Pancreas (tissue), 10 donors: Measurements from ENCODE around the gene C4BPB. TPM values are rescaled to one million over a fixed set of nuclear protein-coding genes. Genes with fewer than 3 reads are reported as not detected.

Source experiments
- ATAC-seq, 4 donors: fragments of 200-7000 bp; cut with Tn5 transposase; one replicate each; pipeline versions ENCODE4 v1.8.0 to v1.9.1; 2020; ENCODE audit warnings: mild to moderate bottlenecking in 4 of 4, moderate library complexity in 4 of 4
- DNase-seq, 6 donors: peaks; one replicate each; pipeline ENCODE4 v3.0.0-alpha.2; 2020
- FAIRE-seq: peaks from 2 replicates; lab custom pipeline; 2012; peaks lifted over from hg19 to GRCh38; lab: Jason Lieb, UNC
- H3K27ac ChIP-seq, 4 donors: fragments of 200-600 bp; sonication (generic); 1 replicate in 3 of 4; 2 replicates in 1 of 4; pipeline versions ENCODE4 v1.5.0 to v1.8.0; 2020
- H3K27me3 ChIP-seq, 4 donors: fragments of 200-600 bp; one replicate each; pipeline ENCODE4 v1.8.0; 2021
- H3K36me3 ChIP-seq, 3 donors: fragments of 200-600 bp; sonication (generic) in 1 of 3; one replicate each; pipeline versions ENCODE4 v1.5.0 to v1.8.0; 2020 to 2021
- H3K4me1 ChIP-seq, 3 donors: fragments of 200-600 bp; one replicate each; pipeline ENCODE4 v1.8.0; 2021
- H3K4me3 ChIP-seq, 4 donors: fragments of 200-600 bp; sonication (generic) in 2 of 4; one replicate each; pipeline versions ENCODE4 v1.5.0 to v1.8.0; 2020 to 2021
- H3K9me3 ChIP-seq, 4 donors: fragments of 200-600 bp; one replicate each; pipeline ENCODE4 v1.8.0; 2021
- WGBS, 2 donors: extraction: QIAGEN DNeasy Blood & Tissue Kit; methylation state at CpG; one replicate each; pipeline ENCODE4 v1.1.7; 2013; 5-methylcytosine and 5-hydroxymethylcytosine counted together
- intact Hi-C, 3 donors: fragments of 100-400 bp; cut with DNase I; formaldehyde crosslinking; loops; one replicate each; pipeline versions ENCODE4 v1.11.1 to v1.14.2; 2022
- polyA plus RNA-seq, 2 donors: library from polyadenylated mRNA; stranded (reverse); fragments of 200-250 nt; gene quantifications; one replicate each; pipeline ENCODE4 v1.2.3, GENCODE V29; 2013
- total RNA-seq, 6 donors: library from RNA; stranded (reverse); fragmentation: NEBNext Ultra II Directional in 4 of 6; extraction: Animal tissue kit (Norgen Biotek cat#: 25700) in 4 of 6; gene quantifications; one replicate each; pipeline versions ENCODE4 v1.2.1 to v1.2.4, GENCODE V29; 2021 to 2023
- TF ChIP-seq, protein P1 (sequence below), 4 donors: fragments of 200-600 bp; sonication (generic) in 3 of 4; IDR thresholded peaks; one replicate each; pipeline versions ENCODE4 v1.5.0 to v1.8.0; 2021; ENCODE audit warnings: antibody characterized with exemption in 4 of 4
- donor health status: healthy with polysubstance abuse.
- donor health status: DM: no; HTN: no; CAD: no; lungs with moderate emphysema.
- donor health status: DM: no; HTN: no; CAD: no.
- donor health status: control.
- donor health status: control.
- donor health status: Bipolar disorder and iron deficiency.
- donor health status: DM: yes; HTN: yes; CAD: no.
- donor health status: DM: no; HTN: no; CAD: no.
- donor health status: DM: no; HTN: no; CAD: no.
- donor health status: DM: yes; HTN: yes; CAD: no.

The C4BPB gene
- total and polyA plus RNA-seq, 8 donors: 1.6 to 34.1 (median 4.2) TPM

DNA sequence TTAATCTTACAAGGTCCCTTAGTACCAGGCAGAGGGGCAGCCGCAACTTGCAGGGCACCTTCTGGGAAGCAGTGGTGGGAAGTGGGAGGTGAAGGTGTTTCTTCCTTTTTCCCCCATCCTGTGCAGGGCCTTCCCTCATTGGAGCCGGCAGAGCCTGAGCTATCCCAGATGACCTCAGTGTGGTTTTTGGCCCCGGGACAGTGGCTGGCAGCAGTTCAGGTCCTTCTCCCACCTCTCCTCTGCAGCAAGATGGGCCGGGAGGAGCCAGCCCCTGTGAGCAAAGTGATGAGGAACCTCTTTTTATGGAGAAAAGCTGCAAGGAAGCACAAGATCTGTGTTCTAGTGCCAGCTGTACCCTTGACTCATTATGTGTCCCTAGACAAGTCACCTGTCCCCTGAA, 28.8 kb upstream of the C4BPB start:
- DNase-seq: no peak
- H3K4me3 ChIP-seq: no peak overlapping the region
- no peak overlapping the region for H3K27ac ChIP-seq
- peaks cover 0 to 8% (median 3%) of the 10 kb centered on the region in 3 donors for H3K36me3 ChIP-seq
- no peak for ATAC-seq
- FAIRE-seq: no peak
- intact Hi-C loops: no loop called here
- no peaks in the 10 kb centered on the region for H3K9me3 ChIP-seq
- no peaks in the 10 kb centered on the region for H3K27me3 ChIP-seq
- TF ChIP-seq, protein P1, sequence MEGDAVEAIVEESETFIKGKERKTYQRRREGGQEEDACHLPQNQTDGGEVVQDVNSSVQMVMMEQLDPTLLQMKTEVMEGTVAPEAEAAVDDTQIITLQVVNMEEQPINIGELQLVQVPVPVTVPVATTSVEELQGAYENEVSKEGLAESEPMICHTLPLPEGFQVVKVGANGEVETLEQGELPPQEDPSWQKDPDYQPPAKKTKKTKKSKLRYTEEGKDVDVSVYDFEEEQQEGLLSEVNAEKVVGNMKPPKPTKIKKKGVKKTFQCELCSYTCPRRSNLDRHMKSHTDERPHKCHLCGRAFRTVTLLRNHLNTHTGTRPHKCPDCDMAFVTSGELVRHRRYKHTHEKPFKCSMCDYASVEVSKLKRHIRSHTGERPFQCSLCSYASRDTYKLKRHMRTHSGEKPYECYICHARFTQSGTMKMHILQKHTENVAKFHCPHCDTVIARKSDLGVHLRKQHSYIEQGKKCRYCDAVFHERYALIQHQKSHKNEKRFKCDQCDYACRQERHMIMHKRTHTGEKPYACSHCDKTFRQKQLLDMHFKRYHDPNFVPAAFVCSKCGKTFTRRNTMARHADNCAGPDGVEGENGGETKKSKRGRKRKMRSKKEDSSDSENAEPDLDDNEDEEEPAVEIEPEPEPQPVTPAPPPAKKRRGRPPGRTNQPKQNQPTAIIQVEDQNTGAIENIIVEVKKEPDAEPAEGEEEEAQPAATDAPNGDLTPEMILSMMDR (IDR thresholded peaks at IDR 0.05): no peak
- peaks cover 0 to 4% (median 0%) of the 10 kb centered on the region in 3 donors for H3K4me1 ChIP-seq
- WGBS, 2 donors: 67 to 75% methylated on average over 4 of the region's 4 CpGs

DNA sequence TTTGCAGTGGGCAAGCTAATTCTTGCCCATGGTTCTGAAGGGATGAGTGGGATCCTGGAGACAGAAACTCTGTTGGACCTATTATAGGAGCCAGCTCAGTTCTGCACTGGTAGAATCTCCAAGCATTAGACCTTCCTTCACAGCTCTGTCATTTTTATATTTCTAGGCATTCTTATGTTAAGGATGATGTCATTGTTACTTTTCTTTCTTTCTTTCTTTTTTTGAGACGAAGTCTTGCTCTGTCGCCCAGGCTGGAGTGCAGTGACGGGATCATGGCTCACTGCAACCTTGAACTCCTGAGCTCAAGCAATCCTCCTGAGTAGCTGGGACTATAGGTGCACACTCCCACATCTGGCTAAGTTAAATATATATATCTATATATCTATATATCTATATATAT, 28.1 kb upstream of the C4BPB start:
- Histone ChIP-seq H3K27ac (no peak overlapping the region), H3K4me3 (no peak overlapping the region), H3K4me1 (peaks cover 0 to 4% (median 0%) of the 10 kb centered on the region in 3 donors), H3K36me3 (peaks cover 0 to 8% (median 3%) of the 10 kb centered on the region in 3 donors), H3K27me3 (no peaks in the 10 kb centered on the region), H3K9me3 (no peaks in the 10 kb centered on the region)
- FAIRE-seq: no peak
- intact Hi-C loops: no loop called here
- WGBS, 2 donors: 71 to 84% methylated on average over 3 of the region's 3 CpGs
- TF ChIP-seq, protein P1 (IDR thresholded peaks at IDR 0.05): no peak
- ATAC-seq: no peak
- DNase-seq: no peak

DNA sequence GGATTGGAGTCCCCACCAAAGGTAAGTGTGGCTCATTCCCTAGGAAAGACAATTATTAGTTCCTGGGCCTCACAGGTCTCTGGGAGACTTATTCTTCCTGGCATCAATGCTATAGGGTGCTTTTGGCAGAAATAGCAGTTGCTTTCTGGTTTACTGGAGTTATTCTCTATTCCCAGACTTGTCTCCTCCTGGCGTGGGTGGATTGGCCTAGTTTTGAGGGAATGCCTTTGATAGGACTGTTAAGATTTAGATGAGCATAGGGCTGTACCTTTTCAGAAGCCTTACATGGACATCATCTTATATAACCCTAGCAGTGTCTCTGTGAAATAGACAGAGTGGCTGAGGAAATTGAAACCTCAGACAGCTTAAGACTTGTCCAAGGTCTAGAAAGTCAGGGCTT, 26.6 kb upstream of the C4BPB start:
- FAIRE-seq: no peak

DNA sequence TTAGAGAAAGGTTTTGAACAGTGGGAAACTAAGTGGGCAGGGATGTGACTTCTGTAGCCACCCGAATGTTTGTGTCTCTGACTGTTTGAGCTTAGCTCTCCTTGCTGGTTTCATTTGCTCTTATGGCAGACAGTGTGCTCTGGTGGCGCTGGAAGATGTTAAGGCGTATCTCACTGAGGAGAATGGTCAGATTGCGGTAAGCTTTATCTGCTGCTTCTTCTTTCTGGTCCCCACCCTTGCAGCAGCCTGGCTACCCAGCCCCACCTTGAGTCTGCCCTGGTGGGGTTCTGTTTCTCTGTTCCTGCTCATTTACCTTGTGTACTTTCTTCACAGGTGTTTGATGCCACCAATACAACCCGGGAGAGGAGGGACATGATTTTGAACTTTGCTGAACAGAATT, 25.6 kb upstream of the C4BPB start:
- FAIRE-seq: no peak
- no peak for ATAC-seq
- WGBS, 2 donors: 89 to 97% methylated on average over 5 of the region's 5 CpGs
- no peaks in the 10 kb centered on the region for H3K9me3 ChIP-seq
- H3K36me3 ChIP-seq: peaks cover 0 to 13% (median 3%) of the 10 kb centered on the region in 3 donors
- H3K27ac ChIP-seq: no peak overlapping the region
- no peaks in the 10 kb centered on the region for H3K27me3 ChIP-seq
- H3K4me3 ChIP-seq: no peak overlapping the region
- TF ChIP-seq, protein P1 (IDR thresholded peaks at IDR 0.05): no peak
- DNase-seq: no peak
- H3K4me1 ChIP-seq: no peaks in the 10 kb centered on the region
- intact Hi-C loops: no loop called here

More for the DNA sequence above, 26.6 kb upstream of the C4BPB start:
- H3K27ac ChIP-seq: no peak overlapping the region
- no peak for DNase-seq
- ATAC-seq: no peak
- H3K9me3 ChIP-seq: no peaks in the 10 kb centered on the region
- H3K27me3 ChIP-seq: no peaks in the 10 kb centered on the region
- H3K4me1 ChIP-seq: no peaks in the 10 kb centered on the region
- no peak overlapping the region for H3K4me3 ChIP-seq
- intact Hi-C loops: no loop called here
- TF ChIP-seq, protein P1 (IDR thresholded peaks at IDR 0.05): no peak
- H3K36me3 ChIP-seq: peaks cover 0 to 13% (median 3%) of the 10 kb centered on the region in 3 donors
- 85 to 97% methylated on average over 1 of the region's 1 CpG for WGBS, 2 donors

DNA sequence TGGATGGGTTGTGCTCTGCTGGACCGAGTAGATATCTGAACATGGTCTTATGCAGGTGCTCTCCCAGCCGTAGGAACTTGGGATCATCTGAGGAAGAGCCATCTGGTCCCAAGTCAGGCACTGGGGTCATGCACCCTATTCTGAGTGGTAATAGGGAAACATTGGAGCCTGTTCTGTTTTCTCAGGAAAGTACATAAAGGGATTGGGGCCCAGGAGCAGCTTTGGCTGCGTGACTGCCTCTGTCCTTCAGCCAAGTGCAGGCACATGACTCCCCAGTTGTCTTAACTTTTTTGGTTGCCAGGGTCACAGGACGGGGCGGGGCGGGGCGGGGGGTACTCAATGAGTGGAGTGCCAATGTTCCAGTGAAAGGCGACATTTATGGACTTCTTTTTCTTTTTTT, 24.1 kb upstream of the C4BPB start:
- peak; percentile 38 to 72 (median 54) for ATAC-seq
- H3K36me3 ChIP-seq: peaks cover 0 to 13% (median 6%) of the 10 kb centered on the region in 3 donors
- no peak for FAIRE-seq
- no peaks in the 10 kb centered on the region for H3K4me1 ChIP-seq
- H3K27ac ChIP-seq: no peak overlapping the region
- TF ChIP-seq, protein P1 (IDR thresholded peaks at IDR 0.05): no peak
- WGBS, 2 donors: 66 to 79% methylated on average over 8 of the region's 8 CpGs
- H3K9me3 ChIP-seq: no peaks in the 10 kb centered on the region
- intact Hi-C loops: no loop called here
- DNase-seq: peak in 3 of 6 donors; percentile 22 to 53 (median 30)
- no peaks in the 10 kb centered on the region for H3K27me3 ChIP-seq
- no peak overlapping the region for H3K4me3 ChIP-seq
